Heart right ventricle (tissue), 16 donors: ENCODE results near the gene MUC16. TPM values are rescaled to one million over a fixed set of nuclear protein-coding genes. Genes with fewer than 3 reads are reported as not detected.

Experiments used
- ATAC-seq, 8 donors: fragments of 200-7000 bp; cut with Tn5 transposase; one replicate each; pipeline ENCODE4 v1.9.1; 2020; ENCODE audit warnings: mild to moderate bottlenecking in 8 of 8, moderate library complexity in 8 of 8, moderate number of reproducible peaks in 1 of 8
- DNase-seq, 2 donors: peaks; one replicate each; pipeline ENCODE4 v3.0.0-alpha.2; 2020
- H3K27ac ChIP-seq, 10 donors: fragments of 200-600 bp; sonication (generic) in 2 of 10; one replicate each; pipeline versions ENCODE4 v1.5.0 to v1.8.0; 2020 to 2022; ENCODE audit warnings: mild to moderate bottlenecking in 3 of 10
- H3K27me3 ChIP-seq, 7 donors: fragments of 200-600 bp; one replicate each; pipeline ENCODE4 v1.8.0; 2021 to 2022; ENCODE audit warnings: mild to moderate bottlenecking in 2 of 7
- H3K36me3 ChIP-seq, 9 donors: fragments of 200-600 bp; sonication (generic) in 1 of 9; one replicate each; pipeline versions ENCODE4 v1.5.0 to v1.8.0; 2020 to 2022; ENCODE audit warnings: mild to moderate bottlenecking in 2 of 9
- H3K4me1 ChIP-seq, 9 donors: fragments of 200-600 bp; sonication (generic) in 1 of 9; one replicate each; pipeline versions ENCODE4 v1.5.0 to v1.8.0; 2020 to 2022; ENCODE audit warnings: mild to moderate bottlenecking in 4 of 9
- H3K4me3 ChIP-seq, 10 donors: fragments of 200-600 bp; sonication (generic) in 2 of 10; one replicate each; pipeline versions ENCODE4 v1.5.0 to v1.8.0; 2020 to 2022; ENCODE audit warnings: mild to moderate bottlenecking in 7 of 10, moderate library complexity in 2 of 10
- H3K9me3 ChIP-seq, 11 donors: fragments of 200-600 bp in 10 of 11; sonication (generic) in 2 of 11; one replicate each; pipeline versions ENCODE4 v1.5.0 to v1.8.0; 2013 to 2022; ENCODE audit warnings: mild to moderate bottlenecking in 2 of 11, control low read depth in 1 of 11, moderate library complexity in 1 of 11
- CTCF ChIP-seq, 9 donors: fragments of 200-600 bp; sonication (generic) in 2 of 9; IDR thresholded peaks; one replicate each; pipeline versions ENCODE4 v1.5.0 to v1.8.0; 2021 to 2022; ENCODE audit warnings: antibody characterized with exemption in 9 of 9, mild to moderate bottlenecking in 5 of 9, moderate library complexity in 1 of 9
- WGBS, 2 donors: extraction: QIAGEN DNeasy Blood & Tissue Kit; methylation state at CpG; one replicate each; pipeline ENCODE4 v1.1.7; 2013; ENCODE audit warnings: inconsistent platforms in 1 of 2; 5-methylcytosine and 5-hydroxymethylcytosine counted together
- intact Hi-C, 10 donors: fragments of 100-400 bp; cut with DNase I; formaldehyde crosslinking; loops; one replicate each; pipeline versions ENCODE4 v1.11.1 to v1.14.2; 2022
- polyA plus RNA-seq, 2 donors: library from polyadenylated mRNA; stranded (reverse); fragments of 200-250 nt; gene quantifications; one replicate each; pipeline ENCODE4 v1.2.3, GENCODE V29; 2013
- total RNA-seq, 10 donors: library from RNA; stranded (reverse); fragmentation: NEBNext Ultra II Directional in 3 of 10; extraction: Animal tissue kit (Norgen Biotek cat#: 25700) in 3 of 10; gene quantifications; one replicate each; pipeline versions ENCODE4 v1.2.1 to v1.2.4, GENCODE V29; 2021 to 2023
- donor health status: Arrhythmogenic right ventricular cardiomyopathy.
- donor health status: ischemic (EF 13 %, LVEDD 7.1; RV severe dilation, severe dysfunction).
- donor health status: healthy with polysubstance abuse.
- donor health status: DM: no; HTN: yes; CAD: no.
- donor health status: DM: no; HTN: no; CAD: no.
- donor health status: ischemic (EF 25% LVEDD 6.9; RV normal size, moderate dysfunction).
- donor health status: ischemic (EF 25% LVEDD 5.7; RV mildly dilated, moderate dysfunction).
- donor health status: healthy.
- donor health status: DM: yes; HTN: yes; CAD: no.
- donor health status: Ischemic cardiomyopathy.
- donor health status: ischemic (EF 35%, LVEDD 5.7; RV mildly dilated, moderate dysfunction).
- donor health status: nonischemic (EF 11% LVEDD 7.7; RV severe dilation, severe dysfunction).
- donor health status: DM: yes; HTN: yes; CAD: no.
- donor health status: PGD.
- donor health status: ischemic (EF 29% LVEDD 5.4; RV normal size, mild dysfunction).
- donor health status: nonischemic (EF 23%, LVEDD 6.1; RV moderate dilation, normal function).

Gene MUC16
- total and polyA plus RNA-seq, 12 donors: under 0.01 to 0.31 (median 0.07) TPM; not detected in 7

GRCh38 chr19:8986296-8986695, 23.9 kb downstream of the MUC16 start:
- Histone ChIP-seq H3K4me1 (no peaks in the 10 kb centered on the region), H3K36me3 (no peaks in the 10 kb centered on the region), H3K9me3 (peaks cover 0 to 3% (median 0%) of the 10 kb centered on the region in 11 donors), H3K27ac (no peak overlapping the region), H3K27me3 (no peaks in the 10 kb centered on the region), H3K4me3 (no peak overlapping the region)
- DNase-seq: no peak
- TF ChIP-seq CTCF (IDR thresholded peaks at IDR 0.05): no peak
- WGBS, 2 donors: 39 to 57% methylated on average over 3 of the region's 3 CpGs
- no peak for ATAC-seq
- intact Hi-C loops: no loop called here

DNA sequence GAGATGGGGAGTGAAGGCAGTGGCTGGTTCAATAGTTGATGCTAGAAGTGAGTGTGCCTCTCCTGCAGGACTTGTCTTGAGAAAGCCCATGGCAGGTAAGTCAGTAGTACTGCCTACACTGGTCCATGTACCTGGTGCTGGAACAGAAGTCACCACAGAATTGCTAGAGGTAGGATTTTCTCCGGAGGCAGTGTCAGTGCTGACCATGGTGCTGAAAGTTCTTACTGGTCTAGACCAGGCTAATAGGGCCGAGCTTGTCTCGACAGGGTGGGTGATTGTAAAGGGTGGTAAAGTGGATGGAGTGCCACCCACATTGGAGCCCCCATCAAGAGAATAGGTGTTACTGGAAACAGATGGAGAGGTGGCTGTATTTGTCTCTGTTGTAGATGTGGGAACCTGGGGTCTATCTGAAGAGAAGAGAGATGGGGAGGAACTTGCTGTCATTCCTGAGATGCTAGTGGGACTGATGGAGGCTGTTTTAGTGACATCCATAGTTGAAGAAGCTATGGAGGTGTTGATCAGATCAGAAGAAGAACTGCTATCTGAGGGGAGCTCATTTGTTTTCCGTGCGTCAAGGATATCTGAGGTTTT, 36.6 kb downstream of the MUC16 start:
- Histone ChIP-seq H3K27ac (no peak overlapping the region), H3K27me3 (peaks cover 0 to 5% (median 0%) of the 10 kb centered on the region in 7 donors), H3K36me3 (no peaks in the 10 kb centered on the region), H3K9me3 (peaks cover 0 to 8% (median 0%) of the 10 kb centered on the region in 11 donors), H3K4me3 (no peak overlapping the region), H3K4me1 (no peaks in the 10 kb centered on the region)
- DNase-seq (no peak), ATAC-seq (no peak)
- intact Hi-C loops: no loop called here
- TF ChIP-seq CTCF (IDR thresholded peaks at IDR 0.05): no peak
- 48 to 62% methylated on average over 5 of the region's 5 CpGs for WGBS, 2 donors

DNA sequence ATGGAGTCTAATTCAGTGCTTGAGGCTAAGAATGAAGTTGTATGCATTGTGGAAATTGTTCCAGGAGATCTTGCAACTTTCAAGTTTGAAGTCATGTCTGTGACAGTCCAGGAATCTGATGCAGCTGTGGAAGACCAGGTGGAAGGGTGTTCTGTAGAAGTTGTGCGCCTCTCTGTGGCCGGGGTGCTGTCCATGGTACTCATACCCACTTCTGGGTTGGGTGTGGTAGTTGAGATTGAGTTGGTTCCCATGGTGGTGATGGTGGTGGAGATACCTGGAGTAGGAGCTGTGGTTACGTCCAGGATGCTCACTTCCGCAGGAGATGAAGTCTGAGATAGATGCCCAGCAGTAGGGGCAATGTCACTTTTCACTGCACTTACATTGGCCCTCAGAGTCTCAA, 44.3 kb downstream of the MUC16 start:
- intact Hi-C loops: no loop called here
- ATAC-seq (no peak), DNase-seq (no peak)
- no peak for TF ChIP-seq CTCF (IDR thresholded peaks at IDR 0.05)
- no peak overlapping the region for H3K4me3 ChIP-seq
- H3K27ac ChIP-seq: no peak overlapping the region
- H3K36me3 ChIP-seq: no peaks in the 10 kb centered on the region
- no peaks in the 10 kb centered on the region for H3K4me1 ChIP-seq
- WGBS, 2 donors: 25 to 64% methylated on average over 4 of the region's 4 CpGs
- peaks cover 0 to 5% (median 0%) of the 10 kb centered on the region in 11 donors for H3K9me3 ChIP-seq
- peaks cover 0 to 15% (median 0%) of the 10 kb centered on the region in 7 donors for H3K27me3 ChIP-seq

Other genes starting within 250 kb of the MUC16 start
- gene ZNF558, start 178.1 kb downstream of the MUC16 start, total RNA-seq: 10 to 100 TPM in 8 of 10 donors, 1 to 10 TPM in 2; 8.3 to 14.3 (median 11.8) TPM
- 10 to 100 TPM in 1 of 2 donors, 1 to 10 TPM in 1; 8.3 to 11.2 TPM for gene ZNF558, start 178.1 kb downstream of the MUC16 start, polyA plus RNA-seq
- not detected for gene MBD3L1, start 178.0 kb downstream of the MUC16 start, total RNA-seq
- gene MBD3L1, start 178.0 kb downstream of the MUC16 start, polyA plus RNA-seq: not detected
- gene OR1M1, start 76.7 kb upstream of the MUC16 start, total RNA-seq: not detected
- gene OR1M1, start 76.7 kb upstream of the MUC16 start, polyA plus RNA-seq: not detected
- gene OR7G2, start 97.1 kb upstream of the MUC16 start, total RNA-seq: not detected
- gene OR7G2, start 97.1 kb upstream of the MUC16 start, polyA plus RNA-seq: not detected
- not detected for gene OR7G1, start 105.4 kb upstream of the MUC16 start, total RNA-seq
- gene OR7G1, start 105.4 kb upstream of the MUC16 start, polyA plus RNA-seq: not detected
- gene OR7G3, start 116.5 kb upstream of the MUC16 start, total RNA-seq: not detected
- gene OR7G3, start 116.5 kb upstream of the MUC16 start, polyA plus RNA-seq: not detected
- gene ZNF317, start 130.0 kb upstream of the MUC16 start, total RNA-seq: 10 to 100 TPM; 13.4 to 17.8 (median 15.7) TPM
- 10 to 100 TPM; 10.5 to 28.7 TPM for gene ZNF317, start 130.0 kb upstream of the MUC16 start, polyA plus RNA-seq
- gene OR7D2, start 168.6 kb upstream of the MUC16 start, total RNA-seq: under 1 TPM in 1 of 10 donors, not detected in 9; 0.12 TPM
- not detected for gene OR7D2, start 168.6 kb upstream of the MUC16 start, polyA plus RNA-seq
- not detected for gene OR7D4, start 209.2 kb upstream of the MUC16 start, total RNA-seq
- not detected for gene OR7D4, start 209.2 kb upstream of the MUC16 start, polyA plus RNA-seq
- gene OR7E24, start 240.5 kb upstream of the MUC16 start, total RNA-seq: not detected
- gene OR7E24, start 240.5 kb upstream of the MUC16 start, polyA plus RNA-seq: not detected